ENCODE data around the gene CDH6. TPM values are rescaled to one million over a fixed set of nuclear protein-coding genes. Genes with fewer than 3 reads are reported as not detected.

The CDH6 gene
- total and polyA plus RNA-seq, 2 donors, result 0.66 to 0.87 TPM

DNA sequence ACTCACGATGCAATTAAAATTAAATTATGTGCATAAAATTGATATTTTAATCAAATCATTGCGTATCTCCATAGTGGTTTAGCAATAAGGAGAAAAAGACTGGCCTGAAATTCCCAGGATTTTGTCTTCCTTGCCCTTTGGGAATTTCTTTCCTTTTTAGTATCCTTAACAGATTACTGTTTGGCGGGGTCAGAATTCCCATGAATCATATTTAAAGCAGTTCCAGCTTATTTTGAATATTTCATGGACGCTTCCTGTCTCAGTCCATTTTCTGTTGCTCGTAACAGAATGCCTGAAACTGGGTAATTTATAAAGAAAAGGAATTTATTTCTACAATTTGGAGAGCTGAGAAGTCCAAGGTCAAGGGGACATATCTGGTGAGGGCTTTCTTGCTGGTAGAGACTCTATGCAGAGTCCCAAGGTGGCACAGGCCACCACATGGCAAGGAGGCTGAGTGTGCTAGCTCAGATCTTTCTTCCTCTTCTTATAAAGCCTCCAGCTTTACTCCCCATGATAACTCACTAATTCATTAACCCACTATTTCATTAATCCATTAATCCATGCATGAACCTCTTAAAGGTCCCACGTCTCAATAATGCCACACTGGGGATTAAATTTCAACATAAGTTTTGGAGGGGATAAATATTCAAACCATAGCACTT lies 37.8 kb downstream of the CDH6 start:
- no peaks in the 10 kb centered on the region for H3K9me3 ChIP-seq (ENCODE audit: control insufficient read depth in 2 of 2, insufficient read depth in 1 of 2, low read length in 1 of 2)
- no peak overlapping the region for H3K4me3 ChIP-seq (ENCODE audit: low read length in 2 of 2)
- H3K4me1 ChIP-seq (ENCODE audit: control insufficient read depth in 2 of 2, insufficient read depth in 2 of 2, low read length in 2 of 2), result no peaks in the 10 kb centered on the region
- no peaks in the 10 kb centered on the region for H3K36me3 ChIP-seq (ENCODE audit: control insufficient read depth in 2 of 2, insufficient read depth in 2 of 2, low read length in 1 of 2)
- WGBS, result 94% methylated on average over 6 of the region's 6 CpGs
- no peak overlapping the region for H3K27ac ChIP-seq (ENCODE audit: low read depth in 1 of 2, low read length in 1 of 2)
- DNase-seq (ENCODE audit: low read depth in 6 of 9, low spot score in 9 of 9), result no peak
- no peaks in the 10 kb centered on the region for H3K27me3 ChIP-seq (ENCODE audit: control insufficient read depth in 2 of 2, insufficient read depth in 1 of 2, low read length in 1 of 2)

DNA sequence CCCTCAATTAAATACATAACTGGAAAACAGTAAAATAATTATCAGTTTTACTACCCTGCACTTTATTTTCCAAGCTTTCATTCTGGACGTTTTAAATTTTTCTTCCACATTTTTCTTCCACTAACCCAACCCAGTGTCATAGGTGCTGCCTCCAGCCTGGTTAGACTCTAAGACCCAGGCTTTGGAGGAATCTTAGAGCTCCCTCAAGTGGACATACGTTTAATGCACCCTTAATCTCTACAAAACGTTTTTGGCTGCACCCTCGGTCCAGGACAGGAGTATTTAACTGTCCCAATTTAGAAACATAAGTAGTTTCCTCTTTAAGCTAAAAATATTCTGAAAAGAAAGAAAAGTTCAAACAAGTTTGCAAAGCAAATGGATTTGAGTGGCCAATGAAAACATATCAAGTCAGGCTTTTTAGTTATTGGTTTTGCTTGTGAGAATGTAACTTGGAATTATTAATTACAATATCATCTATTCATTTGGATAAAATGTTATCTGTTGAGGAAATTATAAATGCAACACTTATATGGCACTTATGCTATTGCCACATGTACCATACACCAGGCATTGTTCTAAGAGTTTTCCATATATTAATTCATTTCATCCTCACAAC lies 38.9 kb downstream of the CDH6 start:
- Histone ChIP-seq H3K4me3 (ENCODE audit: low read length in 2 of 2) (no peak overlapping the region), H3K9me3 (ENCODE audit: control insufficient read depth in 2 of 2, insufficient read depth in 1 of 2, low read length in 1 of 2) (no peaks in the 10 kb centered on the region), H3K27me3 (ENCODE audit: control insufficient read depth in 2 of 2, insufficient read depth in 1 of 2, low read length in 1 of 2) (no peaks in the 10 kb centered on the region), H3K36me3 (ENCODE audit: control insufficient read depth in 2 of 2, insufficient read depth in 2 of 2, low read length in 1 of 2) (no peaks in the 10 kb centered on the region), H3K27ac (ENCODE audit: low read depth in 1 of 2, low read length in 1 of 2) (no peak overlapping the region), H3K4me1 (ENCODE audit: control insufficient read depth in 2 of 2, insufficient read depth in 2 of 2, low read length in 2 of 2) (no peaks in the 10 kb centered on the region)
- WGBS, result 3% methylated on average over 4 of the region's 4 CpGs
- DNase-seq (ENCODE audit: low read depth in 6 of 9, low spot score in 9 of 9), result peak in 3 of 9 donors; percentile 2 to 26 (median 14)

DNA sequence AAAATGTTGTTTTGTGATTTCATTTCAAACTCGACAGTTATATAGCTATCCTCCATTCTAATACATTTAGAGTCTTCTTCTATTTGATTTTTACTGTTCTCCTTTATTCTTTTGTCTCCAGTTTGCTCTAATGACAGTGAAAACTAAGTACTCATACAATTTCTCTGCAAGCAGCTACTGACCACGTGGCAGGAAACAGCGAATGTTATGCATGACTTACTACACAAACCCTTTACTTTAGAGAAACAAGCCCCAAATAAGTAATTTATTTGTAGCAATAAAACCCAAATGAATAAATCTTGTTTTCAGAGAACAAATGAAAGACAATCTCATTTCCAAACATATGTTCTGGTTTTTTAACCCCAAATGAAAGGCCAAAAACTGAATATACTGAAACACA lies 41.9 kb downstream of the CDH6 start:
- Histone ChIP-seq H3K4me1 (ENCODE audit: control insufficient read depth in 2 of 2, insufficient read depth in 2 of 2, low read length in 2 of 2) (no peaks in the 10 kb centered on the region), H3K9me3 (ENCODE audit: control insufficient read depth in 2 of 2, insufficient read depth in 1 of 2, low read length in 1 of 2) (no peaks in the 10 kb centered on the region), H3K27me3 (ENCODE audit: control insufficient read depth in 2 of 2, insufficient read depth in 1 of 2, low read length in 1 of 2) (no peaks in the 10 kb centered on the region), H3K4me3 (ENCODE audit: low read length in 2 of 2) (no peak overlapping the region), H3K36me3 (ENCODE audit: control insufficient read depth in 2 of 2, insufficient read depth in 2 of 2, low read length in 1 of 2) (no peaks in the 10 kb centered on the region), H3K27ac (ENCODE audit: low read depth in 1 of 2, low read length in 1 of 2) (no peak overlapping the region)
- DNase-seq (ENCODE audit: low read depth in 6 of 9, low spot score in 9 of 9), result no peak
- WGBS, result 70% methylated on average over 3 of the region's 3 CpGs

DNA sequence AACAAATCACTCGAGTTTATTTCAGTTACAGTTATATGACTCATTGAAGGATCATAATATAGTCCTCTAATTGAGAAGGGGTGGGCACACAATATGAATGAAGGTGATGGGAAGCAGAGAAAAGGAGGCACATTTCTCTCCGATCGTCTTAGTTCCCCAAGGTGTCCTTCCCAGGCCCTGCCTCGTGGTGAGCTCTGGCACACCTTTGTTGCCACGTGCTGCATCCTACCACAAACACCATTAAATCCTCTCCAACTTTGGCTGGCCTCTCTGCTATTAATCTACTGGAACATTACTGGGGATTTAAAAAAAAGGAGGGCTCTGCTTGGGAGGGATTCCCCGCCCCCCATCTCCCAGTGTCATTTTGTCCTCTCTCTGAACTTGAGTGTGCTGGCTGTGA lies 42.9 kb downstream of the CDH6 start:
- DNase-seq (ENCODE audit: low read depth in 6 of 9, low spot score in 9 of 9), result no peak
- Histone ChIP-seq H3K4me3 (ENCODE audit: low read length in 2 of 2) (no peak overlapping the region), H3K9me3 (ENCODE audit: control insufficient read depth in 2 of 2, insufficient read depth in 1 of 2, low read length in 1 of 2) (no peaks in the 10 kb centered on the region)

DNA sequence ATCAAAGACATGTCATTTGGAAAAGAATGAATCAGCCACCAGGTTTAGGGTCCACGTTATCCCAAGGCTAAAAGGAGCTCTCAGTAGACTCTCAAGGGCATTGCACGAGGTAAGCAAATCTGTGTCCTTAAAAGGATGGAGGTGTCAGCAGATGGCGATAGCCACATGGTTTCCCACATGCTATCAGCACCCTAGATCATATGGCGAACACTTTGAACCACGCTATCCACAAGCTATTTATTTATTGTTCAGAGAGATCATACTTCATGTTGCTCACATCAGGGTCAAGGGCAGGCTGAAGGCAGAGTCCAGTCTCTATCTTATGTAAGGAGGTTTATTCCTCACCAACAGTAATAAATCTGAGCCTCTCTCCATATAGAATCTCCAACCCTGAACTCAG lies 43.7 kb downstream of the CDH6 start:
- DNase-seq (ENCODE audit: low read depth in 6 of 9, low spot score in 9 of 9), result no peak
- Histone ChIP-seq H3K4me3 (ENCODE audit: low read length in 2 of 2) (no peak overlapping the region), H3K36me3 (ENCODE audit: control insufficient read depth in 2 of 2, insufficient read depth in 2 of 2, low read length in 1 of 2) (no peaks in the 10 kb centered on the region), H3K27me3 (ENCODE audit: control insufficient read depth in 2 of 2, insufficient read depth in 1 of 2, low read length in 1 of 2) (no peaks in the 10 kb centered on the region), H3K4me1 (ENCODE audit: control insufficient read depth in 2 of 2, insufficient read depth in 2 of 2, low read length in 2 of 2) (no peaks in the 10 kb centered on the region), H3K27ac (ENCODE audit: low read depth in 1 of 2, low read length in 1 of 2) (no peak overlapping the region), H3K9me3 (ENCODE audit: control insufficient read depth in 2 of 2, insufficient read depth in 1 of 2, low read length in 1 of 2) (no peaks in the 10 kb centered on the region)
- 82% methylated on average over 5 of the region's 5 CpGs for WGBS

More for the DNA sequence above, 42.9 kb downstream of the CDH6 start:
- Histone ChIP-seq H3K36me3 (ENCODE audit: control insufficient read depth in 2 of 2, insufficient read depth in 2 of 2, low read length in 1 of 2) (no peaks in the 10 kb centered on the region), H3K4me1 (ENCODE audit: control insufficient read depth in 2 of 2, insufficient read depth in 2 of 2, low read length in 2 of 2) (no peaks in the 10 kb centered on the region), H3K27ac (ENCODE audit: low read depth in 1 of 2, low read length in 1 of 2) (no peak overlapping the region), H3K27me3 (ENCODE audit: control insufficient read depth in 2 of 2, insufficient read depth in 1 of 2, low read length in 1 of 2) (no peaks in the 10 kb centered on the region)
- 90% methylated on average over 6 of the region's 6 CpGs for WGBS

DNA sequence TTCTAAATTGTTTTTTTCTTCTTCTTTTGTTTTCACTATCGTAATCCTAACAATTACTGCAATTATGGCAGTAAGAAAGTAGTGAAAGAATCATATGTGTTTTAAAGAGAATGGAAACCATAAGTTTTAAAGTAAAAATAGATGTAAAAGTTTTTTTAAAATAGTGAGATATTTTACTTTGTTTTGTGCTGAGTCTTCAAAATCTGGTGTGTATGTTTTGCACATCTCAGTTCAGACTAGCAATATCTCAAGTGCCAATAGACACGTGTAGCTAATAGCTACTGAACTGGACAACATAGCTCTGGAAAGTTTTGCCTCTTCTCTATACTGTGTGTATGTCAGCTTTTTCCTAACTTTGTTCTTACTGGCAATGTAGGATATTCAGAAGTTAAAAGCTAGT lies 45.0 kb downstream of the CDH6 start:
- DNase-seq (ENCODE audit: low read depth in 6 of 9, low spot score in 9 of 9), result no peak
- Histone ChIP-seq H3K27ac (ENCODE audit: low read depth in 1 of 2, low read length in 1 of 2) (no peak overlapping the region), H3K9me3 (ENCODE audit: control insufficient read depth in 2 of 2, insufficient read depth in 1 of 2, low read length in 1 of 2) (no peaks in the 10 kb centered on the region), H3K36me3 (ENCODE audit: control insufficient read depth in 2 of 2, insufficient read depth in 2 of 2, low read length in 1 of 2) (no peaks in the 10 kb centered on the region), H3K27me3 (ENCODE audit: control insufficient read depth in 2 of 2, insufficient read depth in 1 of 2, low read length in 1 of 2) (no peaks in the 10 kb centered on the region), H3K4me3 (ENCODE audit: low read length in 2 of 2) (no peak overlapping the region), H3K4me1 (ENCODE audit: control insufficient read depth in 2 of 2, insufficient read depth in 2 of 2, low read length in 2 of 2) (no peaks in the 10 kb centered on the region)
- WGBS, result 90% methylated on average over 2 of the region's 2 CpGs

DNA sequence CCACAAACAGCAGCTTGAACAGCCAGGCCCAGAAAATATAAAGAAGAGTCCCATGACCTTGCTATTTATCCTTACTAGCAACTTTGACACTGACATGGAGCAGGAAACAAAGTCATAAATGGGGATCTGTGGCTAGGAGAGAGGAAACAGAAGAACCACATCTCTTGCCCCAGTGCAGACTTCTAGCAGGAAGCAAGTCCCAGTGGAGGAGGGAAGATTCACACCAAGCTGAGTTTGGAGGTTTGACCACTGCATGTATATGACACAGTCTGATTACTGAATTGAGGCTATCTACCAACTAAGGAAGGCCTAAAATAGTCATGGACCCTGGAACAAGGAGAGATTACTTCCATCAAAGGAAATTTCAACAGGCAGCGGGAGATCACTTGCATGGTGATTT lies 51.4 kb downstream of the CDH6 start:
- no peak for DNase-seq (ENCODE audit: low read depth in 6 of 9, low spot score in 9 of 9)
- Histone ChIP-seq H3K36me3 (ENCODE audit: control insufficient read depth in 2 of 2, insufficient read depth in 2 of 2, low read length in 1 of 2) (no peaks in the 10 kb centered on the region), H3K9me3 (ENCODE audit: control insufficient read depth in 2 of 2, insufficient read depth in 1 of 2, low read length in 1 of 2) (no peaks in the 10 kb centered on the region), H3K27me3 (ENCODE audit: control insufficient read depth in 2 of 2, insufficient read depth in 1 of 2, low read length in 1 of 2) (no peaks in the 10 kb centered on the region), H3K4me1 (ENCODE audit: control insufficient read depth in 2 of 2, insufficient read depth in 2 of 2, low read length in 2 of 2) (no peaks in the 10 kb centered on the region), H3K27ac (ENCODE audit: low read depth in 1 of 2, low read length in 1 of 2) (no peak overlapping the region), H3K4me3 (ENCODE audit: low read length in 2 of 2) (no peak overlapping the region)
- 92% methylated on average over 1 of the region's 1 CpG for WGBS

DNA sequence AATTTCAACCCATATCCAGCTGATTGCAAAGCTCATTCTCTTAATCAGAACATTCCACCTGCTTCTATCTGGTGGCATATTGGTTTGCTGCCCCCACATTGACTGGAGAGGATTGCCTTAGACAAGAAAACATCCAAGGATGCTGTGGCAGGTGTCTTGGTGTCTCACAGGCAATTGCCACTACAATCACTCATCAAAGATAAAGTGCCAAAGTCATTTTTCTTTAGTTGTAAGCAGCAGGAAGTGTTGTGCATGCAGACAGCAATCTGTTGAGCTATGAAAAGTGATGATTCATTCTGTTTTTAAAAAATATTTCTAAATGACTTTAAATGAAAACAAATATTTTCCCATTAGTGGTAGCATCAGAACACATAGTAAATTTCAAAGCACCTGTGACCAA lies 53.9 kb downstream of the CDH6 start:
- Histone ChIP-seq H3K4me3 (ENCODE audit: low read length in 2 of 2) (no peak overlapping the region), H3K27ac (ENCODE audit: low read depth in 1 of 2, low read length in 1 of 2) (no peak overlapping the region)

DNA sequence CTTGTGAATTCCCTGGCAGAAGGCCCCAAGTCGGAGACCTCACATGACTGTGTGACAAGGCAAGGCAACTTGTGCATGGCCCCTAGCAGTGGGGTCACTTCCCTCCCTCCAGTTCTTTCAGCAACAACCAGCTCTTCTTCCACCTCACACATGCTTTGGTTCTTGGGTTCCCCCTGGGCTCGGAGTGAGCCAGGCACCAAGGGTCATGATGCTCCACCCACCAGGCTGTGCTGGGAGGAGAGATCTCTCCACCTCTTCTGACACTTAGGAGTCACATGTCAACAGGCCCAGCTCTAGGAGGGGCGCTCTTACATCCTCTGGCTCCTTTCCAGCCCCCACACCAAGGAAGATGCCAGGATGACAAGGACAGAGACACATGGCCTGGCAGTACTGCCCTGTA lies 56.7 kb downstream of the CDH6 start:
- Histone ChIP-seq H3K9me3 (ENCODE audit: control insufficient read depth in 2 of 2, insufficient read depth in 1 of 2, low read length in 1 of 2) (no peaks in the 10 kb centered on the region), H3K36me3 (ENCODE audit: control insufficient read depth in 2 of 2, insufficient read depth in 2 of 2, low read length in 1 of 2) (no peaks in the 10 kb centered on the region), H3K27me3 (ENCODE audit: control insufficient read depth in 2 of 2, insufficient read depth in 1 of 2, low read length in 1 of 2) (no peaks in the 10 kb centered on the region), H3K27ac (ENCODE audit: low read depth in 1 of 2, low read length in 1 of 2) (no peak overlapping the region), H3K4me3 (ENCODE audit: low read length in 2 of 2) (no peak overlapping the region), H3K4me1 (ENCODE audit: control insufficient read depth in 2 of 2, insufficient read depth in 2 of 2, low read length in 2 of 2) (no peaks in the 10 kb centered on the region)
- no peak for DNase-seq (ENCODE audit: low read depth in 6 of 9, low spot score in 9 of 9)
- WGBS, result 96% methylated on average over 3 of the region's 3 CpGs

More for the DNA sequence above, 53.9 kb downstream of the CDH6 start:
- H3K27me3 ChIP-seq (ENCODE audit: control insufficient read depth in 2 of 2, insufficient read depth in 1 of 2, low read length in 1 of 2), result no peaks in the 10 kb centered on the region
- H3K4me1 ChIP-seq (ENCODE audit: control insufficient read depth in 2 of 2, insufficient read depth in 2 of 2, low read length in 2 of 2), result no peaks in the 10 kb centered on the region
- no peaks in the 10 kb centered on the region for H3K36me3 ChIP-seq (ENCODE audit: control insufficient read depth in 2 of 2, insufficient read depth in 2 of 2, low read length in 1 of 2)
- no peak for DNase-seq (ENCODE audit: low read depth in 6 of 9, low spot score in 9 of 9)
- H3K9me3 ChIP-seq (ENCODE audit: control insufficient read depth in 2 of 2, insufficient read depth in 1 of 2, low read length in 1 of 2), result no peaks in the 10 kb centered on the region

Data from thymus (tissue), 11 donors.